ENCODE data around the gene RPL10L.

Gene RPL10L

GRCh38 chr14:46651526-46652144 is at the start of gene RPL10L:
Gene RPL10L, minus strand, starts transcription at chr14:46651781. Its CDS starts 45 bp downstream, at chr14:46651736.
- DNase-seq (ENCODE audit: low spot score), result no peak

- no peak for DNase-seq (ENCODE audit: low spot score)
Measured at GRCh38 chr14:46691819-46692218, 40.2 kb upstream of the RPL10L start.

- no peak for DNase-seq (ENCODE audit: low spot score)
Measured at GRCh38 chr14:46686652-46687051, 35.1 kb upstream of the RPL10L start.

- no peak for DNase-seq (ENCODE audit: low spot score)
Measured at GRCh38 chr14:46672128-46672527, 20.5 kb upstream of the RPL10L start.

- DNase-seq (ENCODE audit: low spot score), result no peak
Measured at GRCh38 chr14:46663382-46663781, 11.8 kb upstream of the RPL10L start.

GRCh38 chr14:46661728-46662127 is 10.1 kb upstream of the RPL10L start:
- DNase-seq (ENCODE audit: low spot score), result no peak

GRCh38 chr14:46653031-46653755 is 1.6 kb upstream of the RPL10L start:
- no peak for DNase-seq (ENCODE audit: low spot score)

GRCh38 chr14:46646796-46647195 is 4.8 kb downstream of the RPL10L start:
- DNase-seq (ENCODE audit: low spot score), result no peak

GRCh38 chr14:46626876-46627275 is 24.7 kb downstream of the RPL10L start:
- DNase-seq (ENCODE audit: low spot score), result no peak
